RWPE1 (cell line): ENCODE measurements around the gene CNOT4.

Source experiments
- CTCF ChIA-PET: fragments of 350-600 bp; sonication (Branson Sonifier 250); formaldehyde crosslinking; extraction: SDS; loops from one replicate; lab custom pipeline; 2021; lab: Yijun Ruan, JAX
- POLR2A ChIA-PET: fragments of 400-600 bp; formaldehyde crosslinking; extraction: SDS; loops from one replicate; lab custom pipeline; 2020; ENCODE audit warnings: antibody characterized with exemption; ENCODE audit not compliant: low non-redundant PET; lab: Yijun Ruan, JAX
- DNase-seq: peaks from one replicate; pipeline ENCODE4 v3.0.0; 2012; ENCODE audit warnings: low spot score
- H3K27ac ChIP-seq: fragments of 450-650 bp; 2 replicates; pipeline ENCODE4 v1.5.1; 2017
- CTCF ChIP-seq: fragments of 450-650 bp; conservative IDR thresholded peaks from 2 replicates; pipeline ENCODE4 v1.5.1; 2017; ENCODE audit warnings: low read depth, mild to moderate bottlenecking

The CNOT4 gene

GRCh38 chr7:135390829-135391228 is 119.1 kb downstream of the CNOT4 start:
- ChIA-PET POLR2A (no interaction called here), CTCF (no interaction called here)
- DNase-seq: no peak
- TF ChIP-seq CTCF: no peak
- no peak overlapping the region for H3K27ac ChIP-seq

DNA sequence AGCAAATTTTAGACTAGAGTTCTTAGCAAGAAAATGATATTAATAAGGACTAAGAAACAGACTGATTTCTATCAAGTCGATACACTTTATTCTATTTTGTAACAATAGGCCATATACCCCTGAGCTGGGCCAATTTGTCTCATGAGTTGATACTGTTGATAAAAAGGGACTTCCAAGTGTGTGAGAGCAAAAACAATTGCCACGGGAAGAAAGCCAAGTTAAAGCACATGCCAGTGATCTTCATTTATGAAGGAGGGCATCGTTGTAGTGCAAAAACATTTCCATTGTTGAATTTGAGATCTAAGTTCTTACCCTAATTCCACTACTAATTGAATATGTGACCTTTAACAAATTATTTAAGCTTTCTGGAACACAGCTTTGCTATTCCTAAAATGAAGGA is 119.9 kb downstream of the CNOT4 start:
- POLR2A ChIA-PET: no interaction called here
- no peak for DNase-seq
- CTCF ChIA-PET: interaction anchor here (0.6 kb wide), 1 partner anchor 115 kb away, joined by 3 read pairs; no protein-coding TSS in a partner anchor
- TF ChIP-seq CTCF: no peak
- no peak overlapping the region for H3K27ac ChIP-seq

DNA sequence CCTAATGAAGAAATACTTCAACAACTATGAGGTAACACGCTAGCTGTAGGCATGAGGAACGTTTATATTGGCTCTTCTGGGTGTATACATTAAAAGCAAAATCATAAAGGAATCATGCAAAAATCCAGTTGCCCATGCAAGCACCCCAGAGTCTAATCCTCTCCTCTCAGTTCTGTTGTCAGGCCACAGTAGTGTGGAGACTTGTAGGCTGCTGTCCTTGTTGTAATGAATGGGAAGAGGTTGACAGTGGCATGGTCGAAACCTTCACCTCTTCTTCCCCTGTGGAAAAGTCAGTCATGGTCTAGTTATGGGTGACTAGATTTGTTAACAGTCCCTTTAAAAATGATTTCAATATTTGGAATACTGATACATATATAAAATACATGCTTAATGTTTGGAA is 121.3 kb downstream of the CNOT4 start:
- no peak for DNase-seq
- CTCF ChIA-PET: no interaction called here
- no peak overlapping the region for H3K27ac ChIP-seq
- POLR2A ChIA-PET: no interaction called here
- no peak for TF ChIP-seq CTCF

GRCh38 chr7:135386776-135387175 is 123.1 kb downstream of the CNOT4 start:
- CTCF ChIA-PET: no interaction called here
- POLR2A ChIA-PET: no interaction called here
- TF ChIP-seq CTCF: no peak
- no peak for DNase-seq
- H3K27ac ChIP-seq: no peak overlapping the region

GRCh38 chr7:135386181-135386580 is 123.7 kb downstream of the CNOT4 start:
- TF ChIP-seq CTCF: no peak
- POLR2A ChIA-PET: no interaction called here
- DNase-seq: no peak
- no peak overlapping the region for H3K27ac ChIP-seq
- CTCF ChIA-PET: no interaction called here

DNA sequence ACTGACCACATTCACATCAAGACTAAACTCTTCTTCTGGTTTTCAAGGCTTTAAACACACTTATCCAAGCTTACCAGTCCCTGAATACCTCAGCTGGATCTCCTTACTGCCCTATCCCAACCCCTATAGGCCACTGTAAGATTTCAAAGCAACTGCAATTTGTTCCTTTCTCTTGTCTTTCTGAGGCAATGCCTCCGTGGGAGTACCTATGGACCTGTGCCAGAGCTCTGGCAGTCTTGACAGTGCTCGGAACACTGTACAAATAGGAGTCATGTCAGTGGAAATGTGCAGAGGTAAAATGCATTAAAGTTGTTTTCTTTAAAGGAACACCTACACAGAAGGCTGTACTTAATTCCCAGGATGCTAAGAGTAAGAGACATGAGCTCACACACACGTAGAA is 124.7 kb downstream of the CNOT4 start:
- no peak for TF ChIP-seq CTCF
- H3K27ac ChIP-seq: no peak overlapping the region
- POLR2A ChIA-PET: no interaction called here
- DNase-seq: no peak
- CTCF ChIA-PET: interaction anchor here (0.6 kb wide), 1 partner anchor 504 kb away, joined by 4 read pairs; no protein-coding TSS in a partner anchor
